Pericardium fibroblast (primary cell): ENCODE measurements around the gene TAS2R40. TPM values are rescaled to one million over a fixed set of nuclear protein-coding genes. Genes with fewer than 3 reads are reported as not detected.

ENCODE experiments used
- total RNA-seq: library from RNA; depleted of rRNA; stranded (reverse); fragments of >200 nt; gene quantifications from 2 replicates; pipeline ENCODE4 v1.2.3, GENCODE V29; 2015

The TAS2R40 gene
- not detected in 2 replicates for total RNA-seq

DNA sequence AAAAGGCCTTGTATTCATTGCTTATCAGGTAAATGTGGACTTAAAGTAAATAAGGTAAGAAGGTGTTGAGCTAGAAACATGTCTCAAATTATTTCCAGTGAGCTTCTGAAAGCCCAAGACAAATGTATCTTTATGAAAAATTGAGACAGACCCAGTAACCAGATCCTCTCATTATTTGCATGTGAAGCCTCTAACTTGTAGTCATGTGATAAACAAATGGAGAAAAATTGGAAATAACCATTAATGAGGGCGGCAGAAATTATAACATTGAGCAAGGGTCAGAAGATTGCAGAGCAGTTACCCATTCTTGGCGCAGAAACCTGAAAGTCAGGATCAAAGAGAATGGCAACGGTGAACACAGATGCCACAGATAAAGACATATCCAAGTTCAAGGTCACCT, at the start of gene TAS2R40:
TSS of gene TAS2R40 (plus strand) at position 301 of the 400 bp plus-strand sequence. CDS start at position 343, 42 bp downstream.

DNA sequence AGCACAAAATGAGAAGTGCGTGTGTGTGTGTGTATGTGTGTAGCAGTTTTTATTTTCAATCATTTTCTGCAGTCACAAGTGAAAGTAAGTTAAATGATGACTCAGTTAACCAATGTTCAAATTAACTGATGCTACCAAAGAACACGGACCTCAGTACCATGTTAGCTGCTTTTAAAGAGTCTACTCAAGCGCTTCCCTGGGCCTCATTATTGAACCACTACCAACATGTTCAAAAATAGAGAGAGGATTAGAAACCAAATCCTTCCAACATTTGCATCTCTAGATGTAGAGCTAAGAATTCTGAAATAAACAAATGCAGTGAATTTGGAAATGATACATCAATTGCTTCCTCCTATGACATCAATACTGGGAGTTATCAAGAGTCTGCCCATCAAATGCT, 38.8 kb upstream of the TAS2R40 start, which contains the start of gene TAS2R39:
TSS of gene TAS2R39 (plus strand) at position 396 of the 400 bp plus-strand sequence. CDS start at position 396, 0 bp downstream.

DNA sequence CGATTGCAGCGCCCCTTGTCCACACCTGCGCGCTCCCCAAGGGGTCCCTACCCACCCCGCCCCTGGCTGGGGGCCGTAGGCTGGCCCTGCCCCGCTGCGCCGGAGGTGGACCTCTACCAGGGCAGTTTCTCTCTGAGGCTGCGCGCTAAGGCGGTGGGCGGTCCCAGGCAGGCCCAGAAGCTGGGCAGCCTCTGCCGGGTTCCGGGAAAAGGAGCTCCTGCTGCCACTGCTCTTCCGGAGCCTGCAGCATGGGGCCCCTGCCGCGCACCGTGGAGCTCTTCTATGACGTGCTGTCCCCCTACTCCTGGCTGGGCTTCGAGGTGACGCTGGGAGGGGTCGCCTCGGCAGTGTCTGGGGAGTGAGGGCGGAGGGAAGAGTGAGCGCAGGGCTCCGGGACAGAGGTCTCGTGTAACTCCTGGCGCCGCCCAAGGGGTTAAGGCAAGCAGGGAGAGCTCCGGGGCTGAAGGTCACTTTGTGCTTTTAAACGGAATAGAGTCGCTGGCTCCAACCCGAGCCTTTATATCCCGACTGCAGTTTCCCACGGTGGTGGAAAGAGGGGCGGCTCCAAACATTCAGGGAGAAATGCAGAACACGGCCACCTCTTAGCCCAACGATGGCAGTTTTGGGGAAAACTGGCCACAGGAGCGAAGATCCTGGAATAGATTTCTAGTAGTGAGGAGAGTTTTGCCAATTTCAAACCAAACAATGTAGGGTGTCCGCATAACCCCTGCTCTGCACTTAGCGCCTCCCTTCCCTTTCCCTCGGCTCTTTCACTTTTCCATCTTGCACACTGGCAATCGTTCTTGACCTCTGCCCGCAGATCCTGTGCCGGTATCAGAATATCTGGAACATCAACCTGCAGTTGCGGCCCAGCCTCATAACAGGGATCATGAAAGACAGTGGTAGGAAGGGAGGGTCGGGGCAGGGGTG, 41.7 kb downstream of the TAS2R40 start, which contains the start of gene GSTK1:
TSS of gene GSTK1 (plus strand) at position 176 of the 930 bp plus-strand sequence. CDS start at position 249, 73 bp downstream.

Other genes with a start within 250 kb of the TAS2R40 start
- not detected in 2 replicates for gene OR9A2, start 194.9 kb upstream of the TAS2R40 start, total RNA-seq
- not detected in 2 replicates for gene OR6V1, start 169.7 kb upstream of the TAS2R40 start, total RNA-seq
- gene PIP, start 90.0 kb upstream of the TAS2R40 start, total RNA-seq = not detected in 2 replicates
- gene TAS2R39, start 38.6 kb upstream of the TAS2R40 start, total RNA-seq = not detected in 2 replicates
- 108 and 156 TPM in 2 replicates for gene GSTK1, start 41.4 kb downstream of the TAS2R40 start, total RNA-seq
- gene TMEM139, start 62.9 kb downstream of the TAS2R40 start, total RNA-seq = not detected in 2 replicates
- gene CASP2, start 66.3 kb downstream of the TAS2R40 start, total RNA-seq = 10.9 and 12.5 TPM in 2 replicates
- gene CLCN1, start 94.1 kb downstream of the TAS2R40 start, total RNA-seq = not detected in 2 replicates
- 0.35 and 2.9 TPM in 2 replicates for gene FAM131B, start 140.7 kb downstream of the TAS2R40 start, total RNA-seq
- gene ZYX, start 159.3 kb downstream of the TAS2R40 start, total RNA-seq = 173 and 187 TPM in 2 replicates
- not detected in 2 replicates for gene EPHA1, start 186.8 kb downstream of the TAS2R40 start, total RNA-seq
- gene TAS2R60, start 221.4 kb downstream of the TAS2R40 start, total RNA-seq = not detected in 2 replicates